Measurements from ENCODE around the gene KRTAP4-5. TPM values are rescaled to one million over a fixed set of nuclear protein-coding genes. Genes with fewer than 3 reads are reported as not detected.

KRTAP4-5 gene
- total RNA-seq, 1 experiment from 2014 or later, result not detected

DNA sequence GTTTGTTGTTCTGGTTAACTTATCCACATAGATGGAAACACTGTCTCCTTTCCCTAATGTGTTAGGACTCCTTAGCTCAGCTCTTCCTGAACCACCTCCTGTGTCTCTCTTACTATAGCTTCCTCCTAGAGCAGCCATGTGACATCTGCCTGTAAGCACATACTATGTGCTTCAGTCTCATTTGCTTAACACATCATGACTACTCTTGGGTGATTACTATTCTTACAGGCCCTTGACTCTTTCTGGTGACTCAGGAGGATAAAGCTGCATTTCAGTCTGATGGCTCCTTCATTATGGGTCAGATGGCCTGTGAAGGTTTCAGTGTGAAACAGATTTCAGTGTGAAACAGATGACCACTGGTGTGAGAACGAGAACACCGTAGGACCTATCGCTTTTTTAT is 28.7 kb upstream of the KRTAP4-5 start:
- DNase-seq (ENCODE audit: low spot score), result no peak
- ChIA-PET CTCF (interaction anchor here (1.5 kb wide), 1 partner anchor 315 kb away, joined by 3 read pairs; no protein-coding TSS in a partner anchor), POLR2A (no interaction called here)
- TF ChIP-seq GRHL2 (CRISPR knock-in tag; IDR thresholded peaks at IDR 0.05; ENCODE audit: insufficient replicate concordance, severe bottlenecking), result no peak
- TF ChIP-seq OVOL2 (CRISPR knock-in tag; IDR thresholded peaks at IDR 0.05; ENCODE audit: borderline replicate concordance), result no peak
- TF ChIP-seq NR2C2 (CRISPR knock-in tag; IDR thresholded peaks at IDR 0.05), result no peak
- no peak for TF ChIP-seq E2F5 (CRISPR knock-in tag; IDR thresholded peaks at IDR 0.05)
- TF ChIP-seq, protein P1, sequence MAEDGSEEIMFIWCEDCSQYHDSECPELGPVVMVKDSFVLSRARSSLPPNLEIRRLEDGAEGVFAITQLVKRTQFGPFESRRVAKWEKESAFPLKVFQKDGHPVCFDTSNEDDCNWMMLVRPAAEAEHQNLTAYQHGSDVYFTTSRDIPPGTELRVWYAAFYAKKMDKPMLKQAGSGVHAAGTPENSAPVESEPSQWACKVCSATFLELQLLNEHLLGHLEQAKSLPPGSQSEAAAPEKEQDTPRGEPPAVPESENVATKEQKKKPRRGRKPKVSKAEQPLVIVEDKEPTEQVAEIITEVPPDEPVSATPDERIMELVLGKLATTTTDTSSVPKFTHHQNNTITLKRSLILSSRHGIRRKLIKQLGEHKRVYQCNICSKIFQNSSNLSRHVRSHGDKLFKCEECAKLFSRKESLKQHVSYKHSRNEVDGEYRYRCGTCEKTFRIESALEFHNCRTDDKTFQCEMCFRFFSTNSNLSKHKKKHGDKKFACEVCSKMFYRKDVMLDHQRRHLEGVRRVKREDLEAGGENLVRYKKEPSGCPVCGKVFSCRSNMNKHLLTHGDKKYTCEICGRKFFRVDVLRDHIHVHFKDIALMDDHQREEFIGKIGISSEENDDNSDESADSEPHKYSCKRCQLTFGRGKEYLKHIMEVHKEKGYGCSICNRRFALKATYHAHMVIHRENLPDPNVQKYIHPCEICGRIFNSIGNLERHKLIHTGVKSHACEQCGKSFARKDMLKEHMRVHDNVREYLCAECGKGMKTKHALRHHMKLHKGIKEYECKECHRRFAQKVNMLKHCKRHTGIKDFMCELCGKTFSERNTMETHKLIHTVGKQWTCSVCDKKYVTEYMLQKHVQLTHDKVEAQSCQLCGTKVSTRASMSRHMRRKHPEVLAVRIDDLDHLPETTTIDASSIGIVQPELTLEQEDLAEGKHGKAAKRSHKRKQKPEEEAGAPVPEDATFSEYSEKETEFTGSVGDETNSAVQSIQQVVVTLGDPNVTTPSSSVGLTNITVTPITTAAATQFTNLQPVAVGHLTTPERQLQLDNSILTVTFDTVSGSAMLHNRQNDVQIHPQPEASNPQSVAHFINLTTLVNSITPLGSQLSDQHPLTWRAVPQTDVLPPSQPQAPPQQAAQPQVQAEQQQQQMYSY (CRISPR knock-in tag; IDR thresholded peaks at IDR 0.05), result no peak
- no peak for TF ChIP-seq ESRRA (CRISPR knock-in tag; IDR thresholded peaks at IDR 0.05; ENCODE audit: borderline replicate concordance)
- TF ChIP-seq MYBL2 (CRISPR knock-in tag; IDR thresholded peaks at IDR 0.05), result no peak
- TF ChIP-seq, protein P2, sequence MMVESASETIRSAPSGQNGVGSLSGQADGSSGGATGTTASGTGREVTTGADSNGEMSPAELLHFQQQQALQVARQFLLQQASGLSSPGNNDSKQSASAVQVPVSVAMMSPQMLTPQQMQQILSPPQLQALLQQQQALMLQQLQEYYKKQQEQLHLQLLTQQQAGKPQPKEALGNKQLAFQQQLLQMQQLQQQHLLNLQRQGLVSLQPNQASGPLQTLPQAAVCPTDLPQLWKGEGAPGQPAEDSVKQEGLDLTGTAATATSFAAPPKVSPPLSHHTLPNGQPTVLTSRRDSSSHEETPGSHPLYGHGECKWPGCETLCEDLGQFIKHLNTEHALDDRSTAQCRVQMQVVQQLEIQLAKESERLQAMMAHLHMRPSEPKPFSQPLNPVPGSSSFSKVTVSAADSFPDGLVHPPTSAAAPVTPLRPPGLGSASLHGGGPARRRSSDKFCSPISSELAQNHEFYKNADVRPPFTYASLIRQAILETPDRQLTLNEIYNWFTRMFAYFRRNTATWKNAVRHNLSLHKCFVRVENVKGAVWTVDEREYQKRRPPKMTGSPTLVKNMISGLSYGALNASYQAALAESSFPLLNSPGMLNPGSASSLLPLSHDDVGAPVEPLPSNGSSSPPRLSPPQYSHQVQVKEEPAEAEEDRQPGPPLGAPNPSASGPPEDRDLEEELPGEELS (CRISPR knock-in tag; IDR thresholded peaks at IDR 0.05), result no peak
- no peak for TF ChIP-seq ATF1 (CRISPR knock-in tag; IDR thresholded peaks at IDR 0.05)
- no peak for TF ChIP-seq TEAD1 (CRISPR knock-in tag; IDR thresholded peaks at IDR 0.05)
- no peak for TF ChIP-seq NFE2L1 (CRISPR knock-in tag; IDR thresholded peaks at IDR 0.05)
- no peak for TF ChIP-seq MXD4 (CRISPR knock-in tag; IDR thresholded peaks at IDR 0.05; ENCODE audit: borderline replicate concordance)
- no peak for TF ChIP-seq FOXP1 (CRISPR knock-in tag; IDR thresholded peaks at IDR 0.05; ENCODE audit: borderline replicate concordance)
- no peak for TF ChIP-seq GTF2I (CRISPR knock-in tag; conservative IDR thresholded peaks at IDR 0.05)
- TF ChIP-seq, protein P3, sequence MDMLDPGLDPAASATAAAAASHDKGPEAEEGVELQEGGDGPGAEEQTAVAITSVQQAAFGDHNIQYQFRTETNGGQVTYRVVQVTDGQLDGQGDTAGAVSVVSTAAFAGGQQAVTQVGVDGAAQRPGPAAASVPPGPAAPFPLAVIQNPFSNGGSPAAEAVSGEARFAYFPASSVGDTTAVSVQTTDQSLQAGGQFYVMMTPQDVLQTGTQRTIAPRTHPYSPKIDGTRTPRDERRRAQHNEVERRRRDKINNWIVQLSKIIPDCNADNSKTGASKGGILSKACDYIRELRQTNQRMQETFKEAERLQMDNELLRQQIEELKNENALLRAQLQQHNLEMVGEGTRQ (CRISPR knock-in tag; IDR thresholded peaks at IDR 0.05), result no peak
- no peaks in the 10 kb centered on the region; the same call in 1 of the 2 replicates for H3K27me3 Mint-ChIP-seq (ENCODE audit: low read depth)
- ATAC-seq, result no peak
- H3K27ac Mint-ChIP-seq, result no peak overlapping the region
- H3K36me3 Mint-ChIP-seq, result no peaks in the 10 kb centered on the region
- no peak overlapping the region for H3K4me3 Mint-ChIP-seq
- no peaks in the 10 kb centered on the region for H3K9me3 Mint-ChIP-seq
- H3K4me1 Mint-ChIP-seq, result no peaks in the 10 kb centered on the region

GRCh38 chr17:41177727-41178271 is 28.2 kb upstream of the KRTAP4-5 start, which contains the start of gene KRTAP4-2:
TSS of gene KRTAP4-2 (minus strand) at chr17:41178221. CDS start at chr17:41178164, 57 bp downstream.
- TF ChIP-seq, protein P3 (CRISPR knock-in tag; IDR thresholded peaks at IDR 0.05), result no peak
- peak; percentile 55; the same call in 1 of the 2 replicates for TF ChIP-seq ZNF423 (CRISPR knock-in tag; IDR thresholded peaks at IDR 0.05)
- no peak for ATAC-seq
- H3K36me3 Mint-ChIP-seq, result no peaks in the 10 kb centered on the region
- H3K4me1 Mint-ChIP-seq, result no peaks in the 10 kb centered on the region
- H3K9me3 Mint-ChIP-seq, result no peaks in the 10 kb centered on the region
- ChIA-PET CTCF (interaction anchor here (1.5 kb wide), 1 partner anchor 315 kb away, joined by 3 read pairs; no protein-coding TSS in a partner anchor), POLR2A (no interaction called here)
- H3K27me3 Mint-ChIP-seq (ENCODE audit: low read depth), result no peaks in the 10 kb centered on the region; the same call in 1 of the 2 replicates
- no peak within 1 kb of the TSS for H3K4me3 Mint-ChIP-seq
- H3K27ac Mint-ChIP-seq, result no peak within 1 kb of the TSS
- DNase-seq (ENCODE audit: low spot score), result no peak
